ENCODE data around the gene CHRNG.

DNA sequence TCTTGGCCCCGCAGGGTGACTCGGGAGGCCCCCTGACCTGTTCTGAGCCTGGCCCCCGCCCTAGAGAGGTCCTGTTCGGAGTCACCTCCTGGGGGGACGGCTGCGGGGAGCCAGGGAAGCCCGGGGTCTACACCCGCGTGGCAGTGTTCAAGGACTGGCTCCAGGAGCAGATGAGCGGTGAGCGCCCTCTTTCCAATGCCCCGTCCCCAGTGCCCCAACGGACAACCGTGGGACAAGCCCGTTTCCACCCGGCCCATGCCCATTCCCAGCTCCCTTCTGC, 16.1 kb upstream of the CHRNG start:
- no peak for TF ChIP-seq SPI1 (IDR thresholded peaks at IDR 0.05; ENCODE audit: low read depth, low read length)
- no peak for TF ChIP-seq POLR2A (IDR thresholded peaks at IDR 0.05; ENCODE audit: low read depth, low read length)
- TF ChIP-seq POLR2AphosphoS5 (IDR thresholded peaks at IDR 0.05; ENCODE audit: low read depth, low read length): no peak
- no peak for TF ChIP-seq POU2F2 (IDR thresholded peaks at IDR 0.05; ENCODE audit: low read depth, low read length)
- TF ChIP-seq PAX5 (IDR thresholded peaks at IDR 0.05; ENCODE audit: insufficient read depth, low read length, severe bottlenecking): no peak
